K562 (cell line): ENCODE data around the gene ROPN1. TPM values are rescaled to one million over a fixed set of nuclear protein-coding genes. Genes with fewer than 3 reads are reported as not detected.

Experiments used
- C11orf30 ChIP-seq: fragments of 450-650 bp; IDR thresholded peaks from 2 replicates; pipeline ENCODE4 v1.6.1; 2016; ENCODE audit warnings: low read depth, mild to moderate bottlenecking
- CHD2 ChIP-seq: IDR thresholded peaks from 2 replicates; pipeline ENCODE4 v1.6.1; 2011; ENCODE audit warnings: low read depth, low read length
- FIP1L1 ChIP-seq: fragments of 200-400 bp; formaldehyde crosslinking; IDR thresholded peaks from 2 replicates; pipeline ENCODE4 v1.6.1; 2018; ENCODE audit warnings: mild to moderate bottlenecking, low read depth, low read length; ENCODE audit not compliant: poor library complexity, severe bottlenecking
- NCOA1 ChIP-seq: fragments of 450-650 bp; IDR thresholded peaks from 2 replicates; pipeline ENCODE4 v1.6.1; 2016; ENCODE audit warnings: low read depth
- PBX2 ChIP-seq, 2 experiments: IDR thresholded peaks in 1 of 2; conservative IDR thresholded peaks in 1 of 2; 2 replicates each; pipeline ENCODE4 v1.6.1; 2016; ENCODE audit warnings: low read depth in 2 of 2, mild to moderate bottlenecking in 1 of 2, missing compliant biosample characterization in 1 of 2, missing genetic modification characterization in 1 of 2, moderate library complexity in 1 of 2
- POLR3G ChIP-seq: IDR thresholded peaks from 2 replicates; pipeline ENCODE4 v1.6.1; 2011; ENCODE audit not compliant: insufficient read length, insufficient replicate concordance; ENCODE audit errors: extremely low read depth
- TGIF2 ChIP-seq: sonication (generic); formaldehyde crosslinking; IDR thresholded peaks from 2 replicates; pipeline ENCODE4 v1.8.1; 2022; ENCODE audit warnings: mild to moderate bottlenecking, missing genetic modification reagents, moderate library complexity
- WHSC1 ChIP-seq: IDR thresholded peaks from one replicate; pipeline ENCODE4 v1.6.1; 2012; ENCODE audit warnings: low read length, control low read depth, inconsistent platforms
- ZNF121 ChIP-seq: sonication (generic); formaldehyde crosslinking; conservative IDR thresholded peaks from 2 replicates; pipeline ENCODE4 v1.8.0; 2022; ENCODE audit warnings: missing genetic modification reagents
- ZNF57 ChIP-seq: fragments of 450-650 bp; formaldehyde crosslinking; IDR thresholded peaks from 2 replicates; pipeline ENCODE4 v1.4.0; 2020; ENCODE audit warnings: mild to moderate bottlenecking, moderate library complexity
- ZZZ3 ChIP-seq: fragments of 450-650 bp; IDR thresholded peaks from 2 replicates; pipeline ENCODE4 v1.6.1; 2016; ENCODE audit warnings: antibody characterized with exemption, mild to moderate bottlenecking, moderate library complexity
- polyA plus RNA-seq, 8 experiments: library from polyadenylated mRNA; depleted of rRNA in 4 of 8; stranded (reverse) in 5 of 8; unstranded in 3 of 8; fragments of >200 nt; fragmentation: Nextera tagmentation in 2 of 8; fragmentation: Illumina TruSeq in 1 of 8; extraction: Ambion mirVana in 2 of 8; extraction: Trizol in 1 of 8; gene quantifications; 2 replicates each; pipeline versions ENCODE4 v1.2.1 to v1.2.3, GENCODE V29; 2011 to 2014; ENCODE audit warnings: inconsistent platforms in 1 of 8, missing spikeins in 1 of 8
- total RNA-seq, 7 experiments: library from RNA; depleted of rRNA in 6 of 7; stranded (reverse); fragments of >200 nt in 6 of 7; fragmentation: Illumina TruSeq in 2 of 7; extraction: Trizol in 2 of 7; gene quantifications; 2 replicates each; pipeline versions ENCODE4 v1.2.1 to v1.2.3, GENCODE V29; 2011 to 2021; ENCODE audit warnings: low replicate concordance in 1 of 7
- TF ChIP-seq, protein P1 (sequence below): fragments of 250-450 bp; sonication (Bioruptor Pico); IDR thresholded peaks from 2 replicates; pipeline ENCODE4 v1.8.0; 2021; ENCODE audit warnings: moderate library complexity, mild to moderate bottlenecking, inconsistent platforms
- TF ChIP-seq, protein P2 (sequence below), 2 experiments: IDR thresholded peaks; 2 replicates each; pipeline ENCODE4 v1.6.1; 2012; ENCODE audit warnings: improper control_type of control experiment in 2 of 2, low read depth in 2 of 2, low read length in 2 of 2, borderline replicate concordance in 1 of 2
- TF ChIP-seq, protein P3 (sequence below): fragments of 250-450 bp; sonication (Bioruptor Pico); IDR thresholded peaks from 2 replicates; pipeline ENCODE4 v1.8.0; 2022; ENCODE audit warnings: moderate library complexity, mild to moderate bottlenecking, inconsistent platforms
- TF ChIP-seq, protein P4 (sequence below), 2 experiments: fragments of 450-650 bp; IDR thresholded peaks; 2 replicates each; pipeline ENCODE4 v1.6.1; 2016

Gene ROPN1
- total and polyA plus RNA-seq, 9 of the 15 experiments (the other 6 are each of a cell fraction or from before 2014, with no cell fraction given) = not detected

- TF ChIP-seq, protein P1, sequence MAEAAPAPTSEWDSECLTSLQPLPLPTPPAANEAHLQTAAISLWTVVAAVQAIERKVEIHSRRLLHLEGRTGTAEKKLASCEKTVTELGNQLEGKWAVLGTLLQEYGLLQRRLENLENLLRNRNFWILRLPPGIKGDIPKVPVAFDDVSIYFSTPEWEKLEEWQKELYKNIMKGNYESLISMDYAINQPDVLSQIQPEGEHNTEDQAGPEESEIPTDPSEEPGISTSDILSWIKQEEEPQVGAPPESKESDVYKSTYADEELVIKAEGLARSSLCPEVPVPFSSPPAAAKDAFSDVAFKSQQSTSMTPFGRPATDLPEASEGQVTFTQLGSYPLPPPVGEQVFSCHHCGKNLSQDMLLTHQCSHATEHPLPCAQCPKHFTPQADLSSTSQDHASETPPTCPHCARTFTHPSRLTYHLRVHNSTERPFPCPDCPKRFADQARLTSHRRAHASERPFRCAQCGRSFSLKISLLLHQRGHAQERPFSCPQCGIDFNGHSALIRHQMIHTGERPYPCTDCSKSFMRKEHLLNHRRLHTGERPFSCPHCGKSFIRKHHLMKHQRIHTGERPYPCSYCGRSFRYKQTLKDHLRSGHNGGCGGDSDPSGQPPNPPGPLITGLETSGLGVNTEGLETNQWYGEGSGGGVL (CRISPR knock-in tag) = no peak
- TF ChIP-seq POLR3G (no peak), ZNF121 (no peak), C11orf30 (no peak), FIP1L1 (no peak), CHD2 (no peak), PBX2 (CRISPR knock-in tag; IDR thresholded peaks at IDR 0.05; ENCODE audit: low read depth) (no peak), PBX2 (tag; conservative IDR thresholded peaks at IDR 0.05; ENCODE audit: low read depth) (no peak), WHSC1 (no peak), ZZZ3 (no peak), TGIF2 (CRISPR knock-in tag) (no peak), ZNF57 (CRISPR knock-in tag) (no peak), NCOA1 (0 out of 2 replicates have a peak, but pooled peaks have one; percentile 34)
- TF ChIP-seq, protein P2, sequence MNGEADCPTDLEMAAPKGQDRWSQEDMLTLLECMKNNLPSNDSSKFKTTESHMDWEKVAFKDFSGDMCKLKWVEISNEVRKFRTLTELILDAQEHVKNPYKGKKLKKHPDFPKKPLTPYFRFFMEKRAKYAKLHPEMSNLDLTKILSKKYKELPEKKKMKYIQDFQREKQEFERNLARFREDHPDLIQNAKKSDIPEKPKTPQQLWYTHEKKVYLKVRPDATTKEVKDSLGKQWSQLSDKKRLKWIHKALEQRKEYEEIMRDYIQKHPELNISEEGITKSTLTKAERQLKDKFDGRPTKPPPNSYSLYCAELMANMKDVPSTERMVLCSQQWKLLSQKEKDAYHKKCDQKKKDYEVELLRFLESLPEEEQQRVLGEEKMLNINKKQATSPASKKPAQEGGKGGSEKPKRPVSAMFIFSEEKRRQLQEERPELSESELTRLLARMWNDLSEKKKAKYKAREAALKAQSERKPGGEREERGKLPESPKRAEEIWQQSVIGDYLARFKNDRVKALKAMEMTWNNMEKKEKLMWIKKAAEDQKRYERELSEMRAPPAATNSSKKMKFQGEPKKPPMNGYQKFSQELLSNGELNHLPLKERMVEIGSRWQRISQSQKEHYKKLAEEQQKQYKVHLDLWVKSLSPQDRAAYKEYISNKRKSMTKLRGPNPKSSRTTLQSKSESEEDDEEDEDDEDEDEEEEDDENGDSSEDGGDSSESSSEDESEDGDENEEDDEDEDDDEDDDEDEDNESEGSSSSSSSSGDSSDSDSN (IDR thresholded peaks at IDR 0.05; ENCODE audit: borderline replicate concordance in 1 of 2, low read depth in 2 of 2, low read length in 2 of 2) = peak in 1 of 2 experiments; percentile 80; a peak in 2 of 4 replicates
- TF ChIP-seq, protein P3, sequence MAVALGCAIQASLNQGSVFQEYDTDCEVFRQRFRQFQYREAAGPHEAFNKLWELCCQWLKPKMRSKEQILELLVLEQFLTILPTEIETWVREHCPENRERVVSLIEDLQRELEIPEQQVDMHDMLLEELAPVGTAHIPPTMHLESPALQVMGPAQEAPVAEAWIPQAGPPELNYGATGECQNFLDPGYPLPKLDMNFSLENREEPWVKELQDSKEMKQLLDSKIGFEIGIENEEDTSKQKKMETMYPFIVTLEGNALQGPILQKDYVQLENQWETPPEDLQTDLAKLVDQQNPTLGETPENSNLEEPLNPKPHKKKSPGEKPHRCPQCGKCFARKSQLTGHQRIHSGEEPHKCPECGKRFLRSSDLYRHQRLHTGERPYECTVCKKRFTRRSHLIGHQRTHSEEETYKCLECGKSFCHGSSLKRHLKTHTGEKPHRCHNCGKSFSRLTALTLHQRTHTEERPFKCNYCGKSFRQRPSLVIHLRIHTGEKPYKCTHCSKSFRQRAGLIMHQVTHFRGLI (CRISPR knock-in tag) = no peak
- TF ChIP-seq, protein P4, sequence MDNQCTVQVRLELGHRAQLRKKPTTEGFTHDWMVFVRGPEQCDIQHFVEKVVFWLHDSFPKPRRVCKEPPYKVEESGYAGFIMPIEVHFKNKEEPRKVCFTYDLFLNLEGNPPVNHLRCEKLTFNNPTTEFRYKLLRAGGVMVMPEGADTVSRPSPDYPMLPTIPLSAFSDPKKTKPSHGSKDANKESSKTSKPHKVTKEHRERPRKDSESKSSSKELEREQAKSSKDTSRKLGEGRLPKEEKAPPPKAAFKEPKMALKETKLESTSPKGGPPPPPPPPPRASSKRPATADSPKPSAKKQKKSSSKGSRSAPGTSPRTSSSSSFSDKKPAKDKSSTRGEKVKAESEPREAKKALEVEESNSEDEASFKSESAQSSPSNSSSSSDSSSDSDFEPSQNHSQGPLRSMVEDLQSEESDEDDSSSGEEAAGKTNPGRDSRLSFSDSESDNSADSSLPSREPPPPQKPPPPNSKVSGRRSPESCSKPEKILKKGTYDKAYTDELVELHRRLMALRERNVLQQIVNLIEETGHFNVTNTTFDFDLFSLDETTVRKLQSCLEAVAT (IDR thresholded peaks at IDR 0.05) = no peak
Measured at GRCh38 chr3:123960781-123961507, 31.0 kb downstream of the ROPN1 start, which contains the start of gene CCDC14 (continued).
